T1000 (cell line): Measurements from ENCODE around the gene ARHGEF19.
A peak's percentile ranks its signal among the peaks of the same experiment; 100 is the strongest.
"Not testable (repeated sequence)": the region's sequence is repeated elsewhere in the genome, so short reads cannot be mapped to it uniquely, and the experiment has no call there.

Source experiments
- DNase-seq: peaks from one replicate; lab custom pipeline; 2025; ENCODE audit warnings: mixed read lengths; lab: John Stamatoyannopoulos, UW

ARHGEF19 gene

DNA sequence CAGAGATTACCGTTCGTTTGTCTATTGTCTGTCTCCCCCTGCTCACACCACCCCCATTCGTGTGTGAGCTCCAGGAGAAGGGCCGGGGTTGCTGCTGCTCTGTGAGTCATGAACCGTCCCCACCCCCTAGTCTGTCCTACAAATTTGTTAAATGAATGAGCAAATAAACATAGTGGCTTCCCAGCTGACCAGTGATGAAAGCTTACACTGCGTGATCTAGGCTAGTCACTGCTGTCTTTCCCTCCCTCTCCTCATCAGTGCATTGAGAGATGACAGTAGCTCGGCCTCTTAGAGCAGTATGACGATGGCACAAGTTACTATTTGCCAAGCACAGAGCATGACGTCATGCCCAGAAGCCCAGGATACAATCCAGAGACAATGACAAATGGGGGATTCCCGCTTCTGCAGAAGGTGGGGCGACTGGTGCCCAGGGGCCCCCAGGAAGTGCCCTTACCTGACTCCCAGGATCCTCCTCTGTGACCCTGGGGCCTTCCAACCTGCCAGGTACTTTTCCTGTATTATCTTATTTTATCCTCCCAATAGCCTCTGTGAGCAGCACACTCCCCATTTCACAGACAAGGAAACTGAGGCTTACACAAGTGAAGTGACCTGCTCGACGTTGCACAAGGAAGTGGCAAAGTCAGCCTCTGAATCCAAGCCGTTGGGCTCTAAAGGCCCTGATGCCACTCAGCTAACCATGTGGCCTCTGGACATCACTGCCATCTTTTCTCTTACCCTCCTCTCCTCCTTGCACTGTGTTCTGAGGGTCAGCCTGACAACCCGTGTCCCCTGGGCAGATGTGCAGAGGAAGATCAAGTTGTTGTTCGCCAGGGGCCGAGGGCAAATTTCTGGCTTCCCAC, 48.0 kb downstream of the ARHGEF19 start:
- DNase-seq, result peak; percentile 78

DNA sequence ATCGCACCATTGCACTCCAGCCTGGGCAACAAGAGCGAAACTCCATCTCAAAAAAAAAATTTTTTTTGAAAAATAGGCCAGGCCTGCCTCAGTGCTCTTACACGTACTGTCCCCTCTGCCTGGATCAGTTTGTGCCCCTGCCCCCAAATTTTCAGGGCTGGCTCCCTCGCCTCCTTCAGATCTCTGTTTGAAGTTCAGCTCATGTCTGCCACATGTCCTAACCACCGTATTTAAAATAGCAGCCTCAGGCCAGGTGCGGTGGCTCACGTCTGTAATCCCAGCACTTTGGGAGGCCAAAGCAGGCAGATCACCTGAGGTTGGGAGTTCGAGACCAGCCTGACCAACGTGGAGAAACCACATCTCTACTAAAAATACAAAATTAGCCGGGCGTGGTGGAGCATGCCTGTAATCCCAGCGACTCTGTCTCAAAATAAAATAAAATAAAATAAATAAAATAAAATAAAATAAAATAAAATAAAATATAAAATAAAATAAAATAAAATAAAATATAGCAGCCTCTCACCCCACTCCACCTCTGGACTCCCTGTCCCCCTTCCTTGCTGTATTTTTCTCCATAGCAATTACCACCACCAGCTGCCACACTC, 48.7 kb downstream of the ARHGEF19 start:
- not testable (repeated sequence) for DNase-seq

DNA sequence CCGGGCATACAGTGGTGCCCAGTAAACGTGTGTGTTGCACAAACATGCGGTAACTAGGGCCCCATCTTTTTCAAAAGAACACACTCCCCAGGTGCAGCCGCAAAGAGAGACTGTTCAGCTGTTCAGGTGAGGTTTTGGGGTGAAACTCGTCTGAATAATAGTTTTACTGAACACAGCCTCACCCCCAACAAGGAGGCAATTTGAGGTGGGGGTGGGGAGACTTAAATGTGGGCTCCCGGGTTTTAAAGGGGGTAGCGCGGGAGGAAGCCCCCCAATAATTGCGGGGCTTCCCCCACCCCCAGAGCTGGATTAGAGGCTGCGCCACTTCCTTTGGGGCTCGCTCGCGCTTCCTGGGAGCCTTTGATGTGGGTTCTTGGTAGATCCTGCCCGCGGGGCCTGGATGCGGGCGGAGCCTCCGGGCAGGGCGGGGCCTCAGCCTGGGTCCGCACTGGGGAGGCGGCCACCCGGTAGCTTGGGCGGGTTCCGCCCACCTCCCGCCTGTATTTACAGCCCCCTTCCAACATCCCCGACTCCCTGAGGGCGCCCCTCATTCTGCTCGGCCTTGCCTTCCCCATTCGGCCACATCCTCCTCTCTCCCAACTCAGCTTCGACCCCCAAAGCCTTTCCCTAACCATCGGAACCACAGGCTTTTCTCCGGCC, 50.2 kb downstream of the ARHGEF19 start:
- no peak for DNase-seq

DNA sequence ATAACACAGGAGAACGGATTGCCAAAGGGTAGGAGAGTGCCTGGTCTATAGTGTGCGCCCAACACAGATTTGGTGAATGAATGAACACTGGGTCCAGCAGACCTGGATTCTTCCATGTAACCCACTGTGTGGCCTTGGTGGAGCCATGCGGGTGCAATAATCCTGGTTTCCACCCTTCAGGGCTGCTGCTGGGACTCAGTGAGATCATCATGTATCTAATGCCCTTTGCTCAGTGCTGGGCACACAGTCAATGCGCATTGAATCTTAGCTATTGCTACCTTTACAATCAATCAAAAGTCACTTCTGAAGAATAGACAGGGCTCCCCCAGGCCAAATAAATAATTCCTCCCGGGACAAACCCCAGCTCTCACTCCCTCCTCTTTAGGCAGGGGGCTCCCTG, 50.7 kb downstream of the ARHGEF19 start:
- DNase-seq, result no peak

DNA sequence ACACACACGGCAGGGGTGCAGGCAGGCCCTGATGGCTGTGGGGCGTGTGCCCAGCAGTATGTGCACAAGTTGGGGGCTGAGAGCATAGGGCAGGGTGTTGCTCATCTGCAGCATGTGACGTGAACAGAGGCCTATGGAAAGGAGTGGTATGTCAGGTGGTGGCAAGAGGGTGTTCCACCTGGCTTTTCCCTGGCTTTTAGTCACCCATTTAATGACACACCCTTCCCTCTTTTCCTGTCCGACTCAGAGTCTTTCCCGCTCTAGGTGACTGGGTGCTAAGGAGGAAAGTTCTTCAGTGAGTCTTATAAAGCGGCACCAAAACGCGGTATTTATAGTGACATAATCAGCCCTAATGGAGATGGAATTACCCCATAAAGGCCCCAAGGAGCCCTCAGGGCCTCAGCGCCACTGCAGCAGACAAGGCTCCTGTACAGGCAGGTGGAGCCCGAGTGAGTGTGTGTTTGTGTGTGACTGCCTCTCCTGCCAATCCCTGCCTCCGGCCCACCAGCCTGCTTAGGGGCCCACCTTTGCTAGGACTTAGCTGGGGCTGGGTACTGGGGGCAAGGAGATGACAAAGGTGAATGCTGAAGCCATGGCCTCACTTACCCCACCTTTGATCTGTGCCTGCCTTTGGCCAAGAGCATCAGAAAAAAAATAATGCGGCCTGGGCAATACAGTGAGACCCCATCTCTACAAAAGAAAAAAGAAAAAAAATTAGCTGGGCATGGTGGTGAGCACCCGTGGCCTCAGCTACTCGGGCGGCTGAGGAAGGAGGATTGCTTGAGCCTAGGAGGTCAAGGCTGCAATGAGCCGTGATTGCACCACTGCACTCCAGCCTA, 53.2 kb downstream of the ARHGEF19 start:
- no peak for DNase-seq

DNA sequence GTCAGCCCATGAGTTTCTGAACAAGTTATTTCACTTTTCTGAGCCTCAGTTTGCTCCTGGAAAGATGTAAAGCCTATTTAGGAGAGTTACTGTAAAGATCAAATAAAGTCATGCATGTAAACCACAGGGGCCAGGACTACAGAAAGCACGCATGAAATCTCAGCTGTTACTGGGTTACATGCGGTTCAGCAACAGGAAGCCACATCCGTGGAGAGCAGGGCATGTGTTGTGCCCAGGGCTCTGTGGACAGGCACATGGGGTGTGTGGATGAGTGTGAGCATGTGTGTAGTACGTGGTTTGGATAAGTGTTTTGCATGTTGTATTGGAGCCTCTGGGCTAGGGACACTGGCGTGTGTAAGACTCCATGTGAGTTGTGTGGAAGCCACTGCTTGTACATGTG, 54.4 kb downstream of the ARHGEF19 start:
- DNase-seq, result no peak

DNA sequence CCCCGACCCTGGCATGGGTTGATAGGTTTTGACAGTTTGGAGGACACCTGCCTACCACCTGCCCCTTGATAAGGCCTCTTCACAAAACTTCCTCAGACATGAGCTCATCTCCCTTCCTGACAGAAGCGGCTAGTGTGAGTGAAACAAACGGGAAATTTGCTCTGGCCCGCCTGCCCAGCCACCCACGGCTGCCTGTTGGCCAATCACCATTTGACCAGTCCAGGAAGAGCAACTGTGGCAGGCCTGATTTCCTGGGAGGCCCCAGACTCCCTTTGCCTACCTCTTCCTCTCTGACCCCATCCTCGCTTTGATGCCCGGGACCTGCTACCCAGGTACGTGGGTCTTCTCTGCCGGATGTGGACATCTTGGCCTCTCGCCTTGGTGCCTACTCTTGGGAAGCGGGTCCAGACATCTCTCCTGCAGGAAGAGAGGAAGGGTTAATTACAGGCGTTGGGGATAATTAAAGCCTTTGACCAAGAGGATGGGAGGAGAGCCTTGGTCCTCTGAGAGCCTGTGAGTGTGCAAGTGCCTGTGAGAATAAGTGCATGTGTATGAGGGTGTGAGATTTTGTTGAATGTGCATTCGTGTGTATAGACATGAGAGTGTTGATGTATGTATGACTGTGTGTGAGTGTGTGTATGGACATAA, 55.5 kb downstream of the ARHGEF19 start:
- no peak for DNase-seq

DNA sequence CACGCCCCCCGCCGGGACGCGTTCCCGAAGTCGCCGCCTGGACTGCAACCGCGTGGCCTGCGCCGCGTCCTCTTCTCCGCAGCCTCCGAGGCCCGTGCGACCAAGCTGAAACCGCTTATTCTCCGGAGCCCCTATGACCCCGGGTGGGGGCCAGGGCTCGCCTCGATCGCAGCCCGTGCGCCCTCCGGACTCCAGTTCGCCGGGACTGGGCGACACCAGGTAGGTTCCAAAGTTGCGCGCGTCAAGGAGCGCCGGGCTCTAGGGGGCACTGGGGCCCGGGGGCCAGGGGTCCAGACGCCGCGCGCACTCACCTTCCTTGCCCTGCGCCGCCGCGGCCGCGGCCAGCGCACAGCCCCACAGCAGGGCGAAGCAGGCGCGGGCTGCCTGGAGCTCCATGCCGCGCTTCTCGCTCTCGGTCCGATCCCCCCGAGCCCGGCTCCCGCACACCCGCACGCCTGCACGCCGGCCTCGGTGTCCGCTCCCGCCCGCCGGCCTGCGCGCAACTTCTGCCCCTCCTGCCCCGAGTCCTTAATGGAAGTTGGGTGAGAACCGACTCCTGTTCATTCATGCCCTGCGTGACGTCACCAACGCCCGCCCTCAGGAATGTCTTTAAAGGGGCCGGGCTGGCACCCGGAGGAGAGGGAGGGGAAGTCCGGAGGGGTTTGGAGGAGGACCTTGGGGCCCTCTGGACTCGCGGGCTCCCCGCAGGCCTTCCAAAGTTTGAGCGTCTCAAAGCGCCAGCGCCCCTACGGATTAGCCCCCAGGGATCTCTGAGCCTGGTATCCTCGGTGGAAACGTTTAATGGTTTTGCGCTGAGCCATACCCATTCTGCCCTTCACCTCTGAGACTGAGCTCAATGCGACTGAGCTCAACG, 56.7 kb downstream of the ARHGEF19 start, which contains the start of gene EPHA2:
EPHA2 (minus strand) TSS at position 533 of the 874 bp plus-strand sequence; CDS start at position 396, 137 bp downstream.
- peak; percentile 91 for DNase-seq

DNA sequence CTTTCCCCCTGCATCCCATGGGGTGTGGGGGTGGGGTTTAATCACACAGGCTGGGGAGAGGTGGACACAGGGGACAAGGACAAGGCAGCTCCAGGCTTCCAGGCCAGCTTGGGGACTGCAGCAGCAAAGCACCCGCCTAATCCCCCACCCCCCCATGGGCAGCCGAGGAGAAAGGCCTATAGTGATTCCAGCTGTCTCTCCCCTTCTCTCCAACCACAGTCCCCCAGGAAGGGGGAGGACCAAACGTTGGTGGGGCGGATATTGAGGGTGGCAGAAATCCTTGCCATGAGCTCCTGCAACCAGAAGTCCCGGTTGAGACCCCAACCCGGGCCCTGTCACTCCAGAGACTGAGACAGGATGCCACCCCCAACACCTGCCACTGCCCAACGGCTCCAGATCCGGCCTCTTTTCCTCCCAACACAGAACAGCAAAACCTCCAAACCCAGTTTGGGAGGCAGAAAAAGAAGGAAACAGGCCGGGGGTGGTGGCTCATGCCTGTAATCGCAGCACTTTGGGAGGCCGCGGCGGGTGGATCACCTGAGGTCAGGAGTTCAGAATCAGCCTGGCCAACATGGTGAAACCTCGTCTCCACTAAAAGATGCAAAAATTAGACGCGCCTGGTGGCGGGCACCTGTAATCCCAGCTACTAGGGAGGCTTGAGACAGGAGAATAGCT, 58.3 kb downstream of the ARHGEF19 start:
- no peak for DNase-seq

DNA sequence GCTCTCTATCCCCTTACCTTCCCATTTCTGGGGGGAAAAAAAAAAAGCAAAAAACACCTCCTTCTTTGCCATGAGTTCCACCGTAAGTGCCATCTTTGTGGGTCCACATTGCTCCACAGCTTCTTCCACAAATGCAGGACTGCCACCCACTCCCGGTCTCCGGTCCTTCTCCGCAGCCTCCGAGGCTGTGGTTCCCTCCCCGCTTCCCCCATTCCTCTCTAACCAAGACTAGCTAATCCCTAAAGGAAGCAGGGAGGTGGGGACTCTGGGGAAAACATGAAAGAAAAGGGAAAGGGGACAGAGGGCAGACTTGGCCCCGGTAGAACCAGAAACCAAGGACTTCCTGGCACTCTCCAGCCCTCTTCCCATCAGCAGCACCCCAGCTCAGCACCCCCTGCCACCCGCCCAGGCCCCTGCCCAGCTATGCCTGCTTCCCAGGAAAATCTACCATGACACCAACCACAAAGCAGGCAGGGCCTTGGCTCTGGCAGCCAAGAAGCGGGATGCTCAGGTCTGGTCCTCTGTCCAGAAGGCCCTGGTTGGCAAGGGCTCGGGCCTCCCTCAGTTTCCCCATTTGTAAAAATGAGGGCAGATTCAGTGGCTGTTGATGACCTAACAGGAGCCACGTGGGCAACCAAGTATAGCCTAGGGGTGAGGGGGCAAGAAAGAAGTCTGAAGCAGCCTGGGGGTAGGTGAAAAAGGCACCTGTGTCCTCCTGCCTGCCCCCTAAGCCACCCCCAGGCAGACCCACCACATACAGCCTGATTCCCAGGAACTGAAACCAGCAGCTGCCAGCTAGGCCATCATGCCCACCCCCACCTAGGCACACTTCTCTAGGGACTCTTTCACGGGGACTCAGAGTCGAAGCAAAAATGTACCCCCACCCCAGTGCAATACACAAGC, 59.1 kb downstream of the ARHGEF19 start:
- DNase-seq, result no peak

DNA sequence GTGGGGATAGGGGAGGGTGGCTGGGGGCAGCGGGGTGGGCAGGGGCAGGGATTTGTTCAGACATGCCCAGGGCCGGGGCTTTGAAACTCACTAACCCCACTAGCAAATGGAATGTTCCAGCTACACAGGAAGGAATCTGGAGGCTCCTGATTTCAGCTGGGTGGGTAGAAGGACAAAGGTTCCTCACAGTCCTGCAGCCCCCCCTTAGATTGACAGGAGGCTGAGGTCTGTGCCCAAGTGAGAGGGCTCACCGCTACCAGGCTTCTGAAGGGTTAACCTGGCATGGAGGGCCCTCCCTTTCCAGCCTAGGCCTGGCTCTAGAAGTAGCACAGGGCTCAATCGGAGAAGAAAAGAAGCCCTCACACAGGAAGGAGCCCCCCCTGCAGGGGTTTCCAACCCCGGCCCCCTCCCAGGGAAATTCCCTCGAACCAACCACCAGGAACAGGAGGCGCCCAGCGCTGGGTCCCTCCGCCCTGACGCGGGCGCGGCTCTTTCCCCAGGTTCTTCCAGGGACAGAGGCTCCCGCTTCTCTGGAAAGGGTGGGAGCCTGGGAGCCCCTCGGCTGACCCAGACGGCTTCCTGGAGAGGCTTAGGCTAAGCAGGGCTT, 59.9 kb downstream of the ARHGEF19 start:
- no peak for DNase-seq

DNA sequence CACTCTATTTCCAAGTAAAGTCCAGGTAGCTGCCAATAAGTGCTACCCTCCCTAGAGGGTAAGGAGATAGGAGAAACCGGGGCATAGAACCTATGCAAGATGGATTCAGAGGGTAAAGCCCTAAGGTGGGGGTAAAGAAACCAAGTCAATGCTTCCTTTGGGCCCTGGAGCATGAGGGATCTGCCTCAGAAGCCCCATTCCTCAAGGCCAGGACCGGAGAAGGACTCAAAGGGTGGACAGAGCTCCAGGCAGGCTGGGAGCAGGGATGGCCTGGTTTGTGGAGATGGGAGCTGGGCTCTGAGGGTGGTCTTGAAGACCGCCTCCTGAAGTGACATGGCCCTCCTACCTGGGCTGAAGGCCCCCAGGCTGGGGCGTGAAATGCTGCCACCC, 60.5 kb downstream of the ARHGEF19 start:
- no peak for DNase-seq

DNA sequence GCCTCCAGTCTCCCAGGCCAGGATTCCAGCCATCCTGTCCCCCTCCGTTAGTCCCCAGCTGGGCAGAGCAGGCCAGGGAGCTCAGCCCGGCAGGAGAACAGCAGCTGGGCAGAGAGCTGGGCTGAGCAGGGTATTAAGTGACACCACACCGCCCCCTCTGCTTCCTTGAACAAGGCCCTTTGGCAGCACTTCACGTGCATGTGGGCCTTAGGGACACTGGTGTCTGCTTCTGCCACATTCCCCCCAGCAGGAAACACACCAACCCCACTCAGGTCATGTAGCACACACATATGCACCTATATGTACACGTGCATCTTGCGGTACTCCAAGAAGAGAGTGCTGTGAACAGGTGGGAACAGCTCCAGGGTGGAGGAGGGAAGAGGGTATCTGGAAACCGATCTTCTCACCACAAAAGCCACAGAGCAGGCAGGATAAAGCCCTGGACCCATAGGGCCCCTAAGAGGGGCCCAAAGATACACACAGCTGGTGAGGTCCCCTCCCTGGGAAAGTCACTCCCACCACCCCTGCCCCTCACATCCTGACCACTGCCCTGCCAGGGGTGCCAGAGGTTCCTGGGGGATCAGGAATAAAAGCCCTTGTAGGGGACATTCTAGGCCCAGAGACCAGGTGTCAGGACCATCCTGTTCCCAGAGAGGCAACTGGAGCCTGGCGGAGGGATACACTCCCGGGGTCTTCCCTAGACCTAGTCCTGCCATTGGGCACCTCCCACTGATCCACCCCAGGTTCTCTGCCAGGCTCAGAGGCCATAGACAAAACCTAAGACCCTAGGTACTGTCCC, 61.1 kb downstream of the ARHGEF19 start:
- no peak for DNase-seq

DNA sequence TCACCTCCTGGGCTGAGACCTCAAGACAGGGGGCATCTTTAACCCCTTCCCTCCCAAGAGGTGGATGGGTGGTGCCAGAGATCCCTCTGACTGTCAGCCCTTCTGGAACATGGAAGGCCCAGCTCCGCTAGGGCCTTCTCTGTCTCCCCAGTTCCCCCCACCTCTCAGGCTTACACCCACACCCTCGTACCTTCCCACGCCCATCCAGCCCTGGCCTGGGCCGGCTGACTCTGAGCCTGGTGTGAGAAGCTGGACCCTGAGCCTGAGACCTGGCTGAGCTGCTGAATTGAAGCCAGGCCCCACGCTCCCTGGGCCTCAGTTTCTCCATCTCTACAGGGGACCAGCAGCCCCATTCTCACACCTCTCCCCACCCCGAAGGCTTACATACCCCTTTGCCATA, 61.9 kb downstream of the ARHGEF19 start:
- no peak for DNase-seq

DNA sequence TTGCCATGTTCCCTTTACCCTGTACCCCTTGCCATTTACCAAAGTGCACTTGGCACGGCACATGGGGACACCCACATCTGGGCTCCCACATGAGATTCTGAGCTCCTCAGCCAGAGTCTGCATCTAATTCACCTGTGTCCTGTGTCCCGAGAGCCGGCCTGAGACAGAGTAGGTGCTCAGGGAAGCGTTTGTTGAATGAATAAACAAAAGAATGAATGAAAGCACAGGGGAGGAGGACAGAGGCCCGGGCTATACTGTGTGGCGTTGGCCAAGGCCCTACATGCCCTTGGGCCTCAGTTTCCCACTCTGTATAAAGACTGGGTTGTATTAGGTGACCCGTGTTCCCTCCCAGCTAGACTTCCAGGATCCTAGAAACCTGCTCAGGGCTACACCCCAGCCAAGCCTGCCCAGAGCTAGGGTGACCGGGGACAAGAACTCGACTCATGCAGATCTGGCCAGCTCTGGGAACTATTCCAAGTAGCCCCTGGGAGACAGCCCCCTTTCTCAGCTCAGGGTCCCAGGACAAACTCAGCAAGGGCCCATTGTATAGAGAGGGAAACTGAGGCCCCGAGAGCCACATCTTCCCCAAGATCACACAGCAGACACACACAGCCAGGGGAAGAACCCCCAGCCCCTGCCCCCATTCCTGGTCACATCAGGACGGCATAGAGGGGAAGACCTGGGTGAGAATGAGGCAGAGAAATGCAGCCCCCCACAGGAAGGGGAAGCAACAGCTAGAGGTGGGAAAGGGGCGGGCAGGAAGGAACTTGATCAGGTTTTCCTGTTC, 62.6 kb downstream of the ARHGEF19 start:
- DNase-seq, result no peak

DNA sequence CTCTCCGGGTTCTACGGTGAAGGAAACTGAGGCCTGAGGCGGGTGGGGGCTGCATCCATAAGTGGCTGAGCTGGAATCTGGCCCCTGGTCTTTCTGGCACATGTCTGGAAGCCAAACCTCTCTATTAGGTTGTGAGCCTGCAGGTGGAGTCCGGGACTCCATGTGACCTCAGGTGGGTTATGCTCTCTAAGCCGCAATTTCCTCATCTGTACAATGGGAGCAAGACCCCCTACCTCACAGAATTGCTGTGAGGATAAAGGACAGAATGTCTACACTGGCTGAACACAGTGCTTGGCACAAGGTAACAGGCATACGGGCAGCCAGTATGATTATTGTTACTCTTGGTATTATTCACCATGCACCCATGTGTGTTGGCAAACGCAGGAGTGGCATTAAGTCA, 63.3 kb downstream of the ARHGEF19 start:
- no peak for DNase-seq
